DOHH2 (cell line): ENCODE results near the gene TRMT61B.

Experiments used
- H3F3A ChIP-seq: fragments of 200-600 bp; sonication (generic), shearing (Covaris generic); 2 replicates; pipeline ENCODE4 v1.6.0; 2016; ENCODE audit warnings: antibody characterized with exemption, mild to moderate bottlenecking; ENCODE audit not compliant: control insufficient read depth, insufficient read depth
- H3K27ac ChIP-seq: fragments of 200-600 bp; sonication (generic); 2 replicates; pipeline ENCODE4 v1.5.1; 2014; ENCODE audit warnings: low read depth, mild to moderate bottlenecking, low read length, moderate library complexity
- H3K27me3 ChIP-seq: fragments of 200-600 bp; sonication (generic); 2 replicates; pipeline ENCODE4 v1.6.1; 2014; ENCODE audit warnings: mild to moderate bottlenecking, low read length, mixed read lengths; ENCODE audit not compliant: control insufficient read depth
- H3K36me3 ChIP-seq: fragments of 200-600 bp; sonication (generic); 2 replicates; pipeline ENCODE4 v1.6.1; 2014; ENCODE audit warnings: mild to moderate bottlenecking, low read length, moderate library complexity, mixed read lengths; ENCODE audit not compliant: control insufficient read depth
- H3K4me1 ChIP-seq: fragments of 200-600 bp; sonication (generic); 2 replicates; pipeline ENCODE4 v1.6.1; 2014; ENCODE audit warnings: mild to moderate bottlenecking, low read length, mixed read lengths; ENCODE audit not compliant: control insufficient read depth
- H3K4me2 ChIP-seq: fragments of 200-600 bp; sonication (generic); 2 replicates; pipeline ENCODE4 v1.6.0; 2014; ENCODE audit warnings: mild to moderate bottlenecking, low read length, moderate library complexity
- H3K4me3 ChIP-seq: fragments of 200-600 bp; sonication (generic); 2 replicates; pipeline ENCODE4 v1.5.1; 2014; ENCODE audit warnings: mild to moderate bottlenecking, low read length, mixed read lengths
- H3K79me2 ChIP-seq: fragments of 200-600 bp; sonication (generic); 2 replicates; pipeline ENCODE4 v1.6.1; 2014; ENCODE audit warnings: mild to moderate bottlenecking, low read length, mixed read lengths; ENCODE audit not compliant: control insufficient read depth
- H3K9me2 ChIP-seq: fragments of 200-600 bp; sonication (generic); replicated peaks from 2 replicates; pipeline ENCODE4 v1.6.1; 2014; ENCODE audit warnings: mild to moderate bottlenecking, low read length, mixed read lengths; ENCODE audit not compliant: control insufficient read depth
- H3K9me3 ChIP-seq: fragments of 200-600 bp; sonication (generic); 2 replicates; pipeline ENCODE4 v1.6.1; 2014; ENCODE audit warnings: antibody characterized with exemption, low read length, mixed read lengths; ENCODE audit not compliant: control insufficient read depth, insufficient read depth
- H4K20me1 ChIP-seq: fragments of 200-600 bp; sonication (generic); 2 replicates; pipeline ENCODE4 v1.6.0; 2014; ENCODE audit warnings: low read depth, mild to moderate bottlenecking, antibody characterized with exemption, low read length, moderate library complexity; ENCODE audit not compliant: control insufficient read depth, insufficient read depth
- EZH2phosphoT487 ChIP-seq: fragments of 200-600 bp; sonication (generic); IDR thresholded peaks from 2 replicates; pipeline ENCODE4 v1.6.1; 2017; ENCODE audit warnings: borderline replicate concordance, mild to moderate bottlenecking, antibody characterized with exemption, low read length, moderate library complexity, mixed read lengths
- TF ChIP-seq, protein P1 (sequence below): fragments of 200-600 bp; sonication (generic); IDR thresholded peaks from one replicate; pipeline ENCODE4 v1.5.1; 2014; ENCODE audit warnings: antibody characterized with exemption, mild to moderate bottlenecking, low read depth, low read length; ENCODE audit not compliant: poor library complexity, severe bottlenecking

The TRMT61B gene

DNA sequence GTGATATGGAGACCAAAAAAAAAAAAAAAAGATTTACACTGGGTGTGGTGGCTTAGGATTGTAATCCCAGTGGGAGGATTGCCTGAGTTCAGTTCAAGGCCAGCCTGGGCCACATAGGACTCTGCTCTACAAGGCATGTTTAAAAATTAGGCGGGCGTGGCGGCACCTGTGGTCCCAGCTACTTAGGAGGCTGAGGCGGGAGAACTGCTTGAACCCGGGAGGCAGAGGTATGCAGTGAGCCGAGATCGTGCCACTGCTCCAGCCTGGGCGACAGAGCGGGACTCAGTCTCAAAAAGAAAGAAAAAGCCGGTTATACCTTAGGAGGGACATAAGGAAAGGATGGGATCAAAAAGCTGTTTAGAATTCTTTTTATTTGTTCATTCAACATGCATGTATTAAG is 60.2 kb downstream of the TRMT61B start:
- H3K27ac ChIP-seq = no peak overlapping the region; the same call in 1 of the 2 replicates
- H3K36me3 ChIP-seq = no peaks in the 10 kb centered on the region; the same call in 1 of the 2 replicates
- peaks cover 14% of the 10 kb centered on the region for H3K4me1 ChIP-seq
- H3K4me3 ChIP-seq = peak overlapping the region; percentile 73
- no peak for TF ChIP-seq EZH2phosphoT487
- TF ChIP-seq, protein P1, sequence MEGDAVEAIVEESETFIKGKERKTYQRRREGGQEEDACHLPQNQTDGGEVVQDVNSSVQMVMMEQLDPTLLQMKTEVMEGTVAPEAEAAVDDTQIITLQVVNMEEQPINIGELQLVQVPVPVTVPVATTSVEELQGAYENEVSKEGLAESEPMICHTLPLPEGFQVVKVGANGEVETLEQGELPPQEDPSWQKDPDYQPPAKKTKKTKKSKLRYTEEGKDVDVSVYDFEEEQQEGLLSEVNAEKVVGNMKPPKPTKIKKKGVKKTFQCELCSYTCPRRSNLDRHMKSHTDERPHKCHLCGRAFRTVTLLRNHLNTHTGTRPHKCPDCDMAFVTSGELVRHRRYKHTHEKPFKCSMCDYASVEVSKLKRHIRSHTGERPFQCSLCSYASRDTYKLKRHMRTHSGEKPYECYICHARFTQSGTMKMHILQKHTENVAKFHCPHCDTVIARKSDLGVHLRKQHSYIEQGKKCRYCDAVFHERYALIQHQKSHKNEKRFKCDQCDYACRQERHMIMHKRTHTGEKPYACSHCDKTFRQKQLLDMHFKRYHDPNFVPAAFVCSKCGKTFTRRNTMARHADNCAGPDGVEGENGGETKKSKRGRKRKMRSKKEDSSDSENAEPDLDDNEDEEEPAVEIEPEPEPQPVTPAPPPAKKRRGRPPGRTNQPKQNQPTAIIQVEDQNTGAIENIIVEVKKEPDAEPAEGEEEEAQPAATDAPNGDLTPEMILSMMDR = no peak
- no peaks in the 10 kb centered on the region for H3K27me3 ChIP-seq
- H3K4me2 ChIP-seq = peak overlapping the region; percentile 76
- H3K79me2 ChIP-seq = no peaks in the 10 kb centered on the region
- H3K9me2 ChIP-seq = no peaks in the 10 kb centered on the region
- no peaks in the 10 kb centered on the region for H4K20me1 ChIP-seq
- no peaks in the 10 kb centered on the region for H3K9me3 ChIP-seq
- peaks cover 16% of the 10 kb centered on the region for H3F3A ChIP-seq

GRCh38 chr2:28802975-28803429 is 67.1 kb downstream of the TRMT61B start:
- Histone ChIP-seq H3K27ac (no peak overlapping the region), H3K36me3 (peaks cover 51% of the 10 kb centered on the region), H3K4me2 (no peak overlapping the region)

DNA sequence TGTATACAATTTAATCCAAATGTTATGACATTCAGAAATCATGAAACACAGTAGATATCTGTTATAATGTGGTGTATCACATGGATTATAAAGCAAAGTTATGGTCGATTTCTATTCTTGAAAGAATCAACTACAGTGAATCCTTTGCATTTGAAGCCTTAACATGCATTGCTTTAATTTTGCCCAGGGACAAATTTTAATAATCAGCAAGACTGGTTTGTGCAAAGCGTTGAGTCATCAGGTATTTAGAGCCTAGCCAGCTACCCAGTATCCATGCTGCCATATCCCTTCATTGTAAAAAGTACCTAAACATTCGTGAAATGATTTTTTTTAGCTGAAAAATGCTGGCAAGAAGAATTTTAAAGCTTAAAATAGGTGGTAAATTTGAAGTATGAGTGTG is 68.4 kb downstream of the TRMT61B start:
- Histone ChIP-seq H3F3A (no peaks in the 10 kb centered on the region), H3K79me2 (peaks cover 5% of the 10 kb centered on the region), H3K4me1 (no peaks in the 10 kb centered on the region), H3K4me2 (no peak overlapping the region), H3K36me3 (peaks cover 62% of the 10 kb centered on the region), H3K9me2 (no peaks in the 10 kb centered on the region), H4K20me1 (peaks cover 5% of the 10 kb centered on the region; the same call in 1 of the 2 replicates), H3K4me3 (no peak overlapping the region), H3K9me3 (no peaks in the 10 kb centered on the region), H3K27me3 (no peaks in the 10 kb centered on the region), H3K27ac (no peak overlapping the region)
- TF ChIP-seq, protein P1 = no peak
- no peak for TF ChIP-seq EZH2phosphoT487

More at GRCh38 chr2:28802975-28803429, 67.1 kb downstream of the TRMT61B start:
- Histone ChIP-seq H4K20me1 (no peaks in the 10 kb centered on the region), H3K27me3 (no peaks in the 10 kb centered on the region), H3K4me3 (no peak overlapping the region), H3K79me2 (no peaks in the 10 kb centered on the region), H3K4me1 (no peaks in the 10 kb centered on the region), H3K9me3 (no peaks in the 10 kb centered on the region), H3F3A (peaks cover 7% of the 10 kb centered on the region), H3K9me2 (no peaks in the 10 kb centered on the region)
- TF ChIP-seq EZH2phosphoT487 = no peak
